ENCODE results near the gene SERTM1.

GRCh38 chr13:36629057-36629385 lies 44.8 kb upstream of the SERTM1 start:
- TF ChIP-seq EZH2phosphoT487 (IDR thresholded peaks at IDR 0.05; ENCODE audit: borderline replicate concordance, low read length) (no peak), EZH2 (IDR thresholded peaks at IDR 0.05; ENCODE audit: low read length, unreplicated experiment) (no peak)
- TF ChIP-seq, protein P1, sequence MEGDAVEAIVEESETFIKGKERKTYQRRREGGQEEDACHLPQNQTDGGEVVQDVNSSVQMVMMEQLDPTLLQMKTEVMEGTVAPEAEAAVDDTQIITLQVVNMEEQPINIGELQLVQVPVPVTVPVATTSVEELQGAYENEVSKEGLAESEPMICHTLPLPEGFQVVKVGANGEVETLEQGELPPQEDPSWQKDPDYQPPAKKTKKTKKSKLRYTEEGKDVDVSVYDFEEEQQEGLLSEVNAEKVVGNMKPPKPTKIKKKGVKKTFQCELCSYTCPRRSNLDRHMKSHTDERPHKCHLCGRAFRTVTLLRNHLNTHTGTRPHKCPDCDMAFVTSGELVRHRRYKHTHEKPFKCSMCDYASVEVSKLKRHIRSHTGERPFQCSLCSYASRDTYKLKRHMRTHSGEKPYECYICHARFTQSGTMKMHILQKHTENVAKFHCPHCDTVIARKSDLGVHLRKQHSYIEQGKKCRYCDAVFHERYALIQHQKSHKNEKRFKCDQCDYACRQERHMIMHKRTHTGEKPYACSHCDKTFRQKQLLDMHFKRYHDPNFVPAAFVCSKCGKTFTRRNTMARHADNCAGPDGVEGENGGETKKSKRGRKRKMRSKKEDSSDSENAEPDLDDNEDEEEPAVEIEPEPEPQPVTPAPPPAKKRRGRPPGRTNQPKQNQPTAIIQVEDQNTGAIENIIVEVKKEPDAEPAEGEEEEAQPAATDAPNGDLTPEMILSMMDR (conservative IDR thresholded peaks at IDR 0.05; ENCODE audit: low read depth, low read length), result no peak
